Esophagus mucosa (tissue), 1 donor: ENCODE data around the gene CCL18. TPM values are rescaled to one million over a fixed set of nuclear protein-coding genes. Genes with fewer than 3 reads are reported as not detected.
"Not testable (repeated sequence)": the region's sequence is repeated elsewhere in the genome, so short reads cannot be mapped to it uniquely, and the experiment has no call there.

Experiments
- ATAC-seq: fragments of 200-7000 bp; cut with Tn5 transposase; one replicate; pipeline ENCODE4 v1.9.1; 2020
- total RNA-seq: library from RNA; stranded (reverse); gene quantifications from one replicate; pipeline ENCODE4 v1.2.4, GENCODE V29; 2023
- donor health status: DM: yes; HTN: yes; CAD: no.

Gene CCL18
- total RNA-seq, 1 donor from 2014 or later: 0.44 TPM

DNA sequence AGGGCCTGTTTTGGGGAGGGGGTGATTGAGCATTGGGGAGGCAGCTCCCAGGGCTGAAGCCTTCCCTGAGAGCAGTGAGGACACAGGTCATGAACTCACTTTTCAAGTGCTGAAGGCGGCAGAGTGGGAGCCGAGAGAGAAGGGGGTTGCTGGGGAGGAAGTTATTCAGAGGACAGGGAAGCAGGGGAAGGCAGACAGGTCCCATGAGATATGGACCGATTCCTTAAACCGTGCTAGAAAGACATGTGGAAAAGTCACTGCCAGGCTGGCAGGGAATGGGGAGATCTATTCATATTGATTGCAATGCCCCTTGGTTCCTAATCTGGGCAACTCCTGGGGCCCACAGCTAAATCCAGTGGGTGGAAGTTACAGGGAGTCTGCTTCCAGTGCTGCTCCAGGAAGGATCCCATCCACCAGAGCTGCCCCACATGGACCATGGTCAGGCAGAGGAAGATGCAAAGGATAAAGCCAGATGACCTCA lies 40.7 kb downstream of the CCL18 start:
- no peak for ATAC-seq

- ATAC-seq: no peak
Observed at GRCh38 chr17:36105781-36106492, 41.9 kb downstream of the CCL18 start.

GRCh38 chr17:36106493-36106835 lies 42.4 kb downstream of the CCL18 start:
- ATAC-seq: no peak

DNA sequence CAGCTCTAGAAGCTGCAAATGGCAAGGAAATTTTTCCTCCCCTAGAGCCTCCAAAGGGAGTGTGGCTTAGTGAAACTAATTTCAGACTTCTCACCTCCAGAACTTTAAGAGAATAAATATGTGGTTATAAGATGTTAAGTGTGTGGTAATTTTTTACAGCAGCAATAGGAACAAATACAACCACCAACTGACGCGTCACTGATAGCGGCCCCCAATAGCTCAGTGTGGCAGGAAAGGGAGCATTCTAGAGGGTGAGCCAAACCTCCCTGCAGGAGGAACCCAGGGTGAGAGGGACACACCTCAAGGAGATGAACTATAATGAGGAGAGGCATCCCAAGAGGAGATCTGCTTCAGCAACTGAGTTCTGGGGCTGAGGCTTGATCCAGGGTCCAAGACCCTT lies 43.6 kb downstream of the CCL18 start:
- ATAC-seq: no peak

DNA sequence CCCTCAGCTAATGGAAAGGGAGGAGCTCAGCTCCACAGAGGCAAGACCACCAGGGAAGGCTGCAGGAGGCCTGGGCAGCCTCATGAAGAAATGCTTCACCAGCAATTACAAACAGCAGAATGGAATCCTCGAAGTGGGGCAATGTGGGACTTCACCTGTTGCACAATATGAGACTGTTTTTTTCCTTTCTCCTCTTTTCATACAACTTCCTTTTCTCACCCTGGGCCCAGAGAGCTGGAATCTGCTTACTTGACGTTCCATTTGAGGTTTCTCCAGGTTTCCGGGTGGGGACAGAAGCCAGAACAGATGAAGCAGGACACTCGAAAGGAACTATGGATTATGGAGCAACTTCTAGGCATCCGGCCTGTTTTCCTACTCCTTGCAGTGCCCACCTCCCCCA lies 44.2 kb downstream of the CCL18 start:
- not testable (repeated sequence) for ATAC-seq

GRCh38 chr17:36111068-36111490 lies 47.0 kb downstream of the CCL18 start:
- ATAC-seq: no peak

DNA sequence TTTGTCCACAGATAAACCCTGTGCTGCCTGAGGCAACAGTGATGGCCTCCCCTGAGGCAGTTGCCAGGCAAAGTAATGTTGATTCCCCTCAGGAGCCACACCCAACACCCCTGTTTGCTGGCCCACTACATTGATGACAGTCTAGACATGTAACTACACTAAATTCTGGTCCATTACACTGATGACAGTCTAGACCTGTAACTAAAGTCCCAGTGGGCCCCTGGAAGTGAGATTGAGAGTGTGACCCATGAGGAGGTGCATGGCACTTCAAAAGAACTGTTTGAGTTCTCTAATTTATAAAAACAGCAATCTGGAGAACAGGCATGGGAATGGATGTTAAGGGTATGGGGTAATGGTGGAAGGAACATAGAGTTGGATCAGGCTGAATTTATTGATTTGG lies 48.5 kb downstream of the CCL18 start:
- no peak for ATAC-seq

- ATAC-seq: not testable (repeated sequence)
Observed at GRCh38 chr17:36113131-36113530, 49.1 kb downstream of the CCL18 start.

GRCh38 chr17:36114971-36115648 lies 51.0 kb downstream of the CCL18 start:
- not testable (repeated sequence) for ATAC-seq

DNA sequence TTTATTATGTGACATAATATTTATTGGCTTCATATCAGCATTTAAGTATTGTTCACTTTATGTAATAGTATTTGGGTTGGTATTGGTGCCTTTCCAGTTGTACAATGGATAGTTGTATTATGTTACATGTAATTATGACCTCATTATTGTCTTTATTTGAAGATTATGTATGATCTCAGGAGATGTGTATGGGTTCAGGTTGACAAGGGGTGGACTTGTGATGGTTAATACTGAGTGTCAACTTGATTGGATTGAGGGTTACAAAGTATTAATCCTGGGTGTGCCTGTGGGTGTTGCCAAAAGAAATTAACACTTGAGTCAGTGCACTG lies 51.5 kb downstream of the CCL18 start:
- ATAC-seq: not testable (repeated sequence)

GRCh38 chr17:36117505-36118382 lies 53.7 kb downstream of the CCL18 start:
- no peak for ATAC-seq

GRCh38 chr17:36118477-36119353 lies 54.6 kb downstream of the CCL18 start:
- no peak for ATAC-seq

- no peak for ATAC-seq
Observed at GRCh38 chr17:36120221-36120620, 56.1 kb downstream of the CCL18 start.

GRCh38 chr17:36121099-36121498 lies 57.0 kb downstream of the CCL18 start:
- ATAC-seq: not testable (repeated sequence)

Other genes starting within 250 kb of the CCL18 start
- not detected for gene HEATR9, start 195.4 kb upstream of the CCL18 start, total RNA-seq
- 0.56 TPM for gene CCL5, start 183.9 kb upstream of the CCL18 start, total RNA-seq
- gene RDM1, start 133.5 kb upstream of the CCL18 start, total RNA-seq: 1.1 TPM
- not detected for gene LYZL6, start 120.6 kb upstream of the CCL18 start, total RNA-seq
- not detected for gene CCL16, start 82.8 kb upstream of the CCL18 start, total RNA-seq
- gene CCL14, start 77.5 kb upstream of the CCL18 start, total RNA-seq: 10.4 TPM
- 0.68 TPM for gene CCL15, start 62.7 kb upstream of the CCL18 start, total RNA-seq
- gene CCL23, start 46.3 kb upstream of the CCL18 start, total RNA-seq: 0.92 TPM
- gene CCL3, start 25.9 kb downstream of the CCL18 start, total RNA-seq: not detected
- not detected for gene CCL4, start 39.6 kb downstream of the CCL18 start, total RNA-seq
- 7.2 TPM for gene TBC1D3B, start 112.4 kb downstream of the CCL18 start, total RNA-seq
- not detected for gene CCL3L1, start 132.5 kb downstream of the CCL18 start, total RNA-seq
- gene CCL4L2, start 146.8 kb downstream of the CCL18 start, total RNA-seq: not detected
- gene TBC1D3I, start 200.3 kb downstream of the CCL18 start, total RNA-seq: 0.68 TPM